Ascending aorta (tissue), 2 donors: ENCODE results near the gene MRPS17. TPM values are rescaled to one million over a fixed set of nuclear protein-coding genes. Genes with fewer than 3 reads are reported as not detected.

ENCODE experiments used
- DNase-seq, 2 donors: peaks; one replicate each; pipeline ENCODE4 v3.0.0-alpha.2; 2019; ENCODE audit warnings: low spot score in 2 of 2
- H3K27ac ChIP-seq, 2 donors: fragments of 200-600 bp; sonication (generic); one replicate each; pipeline ENCODE4 v1.5.1; 2016 to 2017; ENCODE audit warnings: mild to moderate bottlenecking in 1 of 2
- H3K27me3 ChIP-seq: fragments of 200-600 bp; sonication (generic); one replicate; pipeline ENCODE4 v1.5.1; 2017
- H3K36me3 ChIP-seq, 2 donors: fragments of 200-600 bp; sonication (generic); one replicate each; pipeline ENCODE4 v1.5.1; 2016
- H3K4me1 ChIP-seq, 2 donors: fragments of 200-600 bp; sonication (generic); one replicate each; pipeline ENCODE4 v1.5.1; 2016 to 2017; ENCODE audit warnings: mild to moderate bottlenecking in 1 of 2
- H3K4me3 ChIP-seq, 2 donors: fragments of 200-600 bp; sonication (generic); one replicate each; pipeline ENCODE4 v1.5.1; 2016 to 2017; ENCODE audit warnings: mild to moderate bottlenecking in 1 of 2
- H3K9me3 ChIP-seq, 2 donors: fragments of 200-600 bp; sonication (generic); one replicate each; pipeline ENCODE4 v1.5.1; 2016
- CTCF ChIP-seq, 3 experiments: fragments of 200-600 bp in 2 of 3; fragments of 450-650 bp in 1 of 3; sonication (generic) in 2 of 3; IDR thresholded peaks; one replicate each; pipeline ENCODE4 v1.5.1; 2016 to 2019; ENCODE audit warnings: antibody characterized with exemption in 3 of 3, mild to moderate bottlenecking in 1 of 3, moderate library complexity in 1 of 3
- intact Hi-C: fragments of 100-400 bp; cut with DNase I; formaldehyde crosslinking; loops from one replicate; pipeline ENCODE4 v1.15.1; 2023
- total RNA-seq: library from RNA; depleted of rRNA; stranded (reverse); fragments of >200 nt; gene quantifications from one replicate; pipeline ENCODE4 v1.1.0, GENCODE V29; 2016

The MRPS17 gene
- 0.43 TPM for total RNA-seq

GRCh38 chr7:55951637-55952351 is at the start of gene MRPS17:
Gene MRPS17, plus strand, starts transcription at chr7:55951877. Its CDS starts 1,319 bp downstream, at chr7:55953196.
- no peaks in the 10 kb centered on the region for H3K27me3 ChIP-seq
- peaks cover 7 to 18% of the 10 kb centered on the region in 2 donors for H3K36me3 ChIP-seq
- TF ChIP-seq CTCF (IDR thresholded peaks at IDR 0.05) = no peak
- intact Hi-C loops = loop anchor here (1.0 to 10.0 kb wide), 3 partner anchors 13 to 1197 kb away; partner anchors contain the start of genes NIPSNAP2 and SEC61G
- peak within 1 kb of the TSS; percentile 85 to 90 for H3K27ac ChIP-seq
- peak within 1 kb of the TSS; percentile 88 to 99 for H3K4me3 ChIP-seq
- H3K4me1 ChIP-seq = peaks cover 0 to 5% of the 10 kb centered on the region in 2 donors
- H3K9me3 ChIP-seq = no peaks in the 10 kb centered on the region
- peak; percentile 69 to 93 for DNase-seq

GRCh38 chr7:55903985-55904759 is 47.5 kb upstream of the MRPS17 start:
- intact Hi-C loops = no loop called here
- Histone ChIP-seq H3K9me3 (no peaks in the 10 kb centered on the region), H3K4me3 (no peak overlapping the region), H3K27ac (no peak overlapping the region), H3K27me3 (no peaks in the 10 kb centered on the region), H3K36me3 (peaks cover 0 to 7% of the 10 kb centered on the region in 2 donors), H3K4me1 (no peaks in the 10 kb centered on the region)
- TF ChIP-seq CTCF (IDR thresholded peaks at IDR 0.05) = no peak
- no peak for DNase-seq

- no peak for DNase-seq
- Histone ChIP-seq H3K4me3 (no peak overlapping the region), H3K36me3 (peaks cover 0 to 8% of the 10 kb centered on the region in 2 donors), H3K9me3 (no peaks in the 10 kb centered on the region), H3K27me3 (no peaks in the 10 kb centered on the region), H3K27ac (no peak overlapping the region), H3K4me1 (no peaks in the 10 kb centered on the region)
- TF ChIP-seq CTCF (IDR thresholded peaks at IDR 0.05) = no peak
- intact Hi-C loops = no loop called here
Measured at GRCh38 chr7:55912748-55913158, 38.9 kb upstream of the MRPS17 start.

- H3K27ac ChIP-seq = no peak overlapping the region
- no peaks in the 10 kb centered on the region for H3K9me3 ChIP-seq
- peaks cover 0 to 4% of the 10 kb centered on the region in 2 donors for H3K36me3 ChIP-seq
- H3K27me3 ChIP-seq = no peaks in the 10 kb centered on the region
- TF ChIP-seq CTCF (IDR thresholded peaks at IDR 0.05) = no peak
- H3K4me1 ChIP-seq = no peaks in the 10 kb centered on the region
- no peak overlapping the region for H3K4me3 ChIP-seq
- DNase-seq = no peak
- intact Hi-C loops = no loop called here
Measured at GRCh38 chr7:55917771-55918170, 33.9 kb upstream of the MRPS17 start.

GRCh38 chr7:55928006-55928767 is 23.5 kb upstream of the MRPS17 start:
- H3K9me3 ChIP-seq = peaks cover 0 to under 1% of the 10 kb centered on the region in 2 donors
- intact Hi-C loops = no loop called here
- no peak overlapping the region for H3K4me3 ChIP-seq
- H3K4me1 ChIP-seq = no peaks in the 10 kb centered on the region
- H3K36me3 ChIP-seq = peaks cover 0 to 6% of the 10 kb centered on the region in 2 donors
- H3K27ac ChIP-seq = no peak overlapping the region
- no peak for DNase-seq
- no peaks in the 10 kb centered on the region for H3K27me3 ChIP-seq
- TF ChIP-seq CTCF (IDR thresholded peaks at IDR 0.05) = no peak
